ENCODE results near the gene ZNF831.

The ZNF831 gene

GRCh38 chr20:59157531-59157930 is 6.1 kb upstream of the ZNF831 start:
- DNase-seq (ENCODE audit: low read depth in 3 of 3): no peak

DNA sequence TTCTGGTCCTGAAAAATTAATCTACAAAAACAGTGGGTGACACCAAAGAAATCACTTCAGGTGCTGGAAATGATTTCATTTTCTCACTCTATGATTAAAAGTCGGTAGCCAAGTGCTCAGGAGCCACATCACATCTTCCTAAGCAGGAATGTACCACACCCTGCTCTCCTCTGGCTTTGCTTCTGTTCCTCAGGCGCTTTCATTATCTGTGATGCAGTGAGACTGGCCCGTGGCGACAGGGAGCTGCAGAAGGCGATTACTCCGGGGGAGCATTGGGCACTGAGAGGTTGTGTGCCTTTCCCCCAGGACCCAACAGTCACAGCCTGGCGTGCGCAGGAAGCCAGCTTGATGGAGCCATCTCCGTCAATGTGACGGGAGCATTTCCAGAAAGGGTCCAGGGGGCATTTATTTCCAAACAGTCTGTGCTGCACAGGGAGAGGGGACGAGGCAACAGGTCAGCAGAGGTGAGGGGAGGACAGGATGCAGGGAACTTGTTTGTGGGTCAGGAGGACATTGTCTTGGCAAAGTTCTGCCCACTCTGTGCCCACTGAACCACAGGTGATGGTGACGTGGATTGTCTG is 5.6 kb upstream of the ZNF831 start:
- DNase-seq (ENCODE audit: low read depth in 3 of 3): no peak

- DNase-seq (ENCODE audit: low read depth in 3 of 3): no peak
Observed at GRCh38 chr20:59158673-59159072, 4.9 kb upstream of the ZNF831 start.

- DNase-seq (ENCODE audit: low read depth in 3 of 3): no peak
Observed at GRCh38 chr20:59159091-59159490, 4.5 kb upstream of the ZNF831 start.

DNA sequence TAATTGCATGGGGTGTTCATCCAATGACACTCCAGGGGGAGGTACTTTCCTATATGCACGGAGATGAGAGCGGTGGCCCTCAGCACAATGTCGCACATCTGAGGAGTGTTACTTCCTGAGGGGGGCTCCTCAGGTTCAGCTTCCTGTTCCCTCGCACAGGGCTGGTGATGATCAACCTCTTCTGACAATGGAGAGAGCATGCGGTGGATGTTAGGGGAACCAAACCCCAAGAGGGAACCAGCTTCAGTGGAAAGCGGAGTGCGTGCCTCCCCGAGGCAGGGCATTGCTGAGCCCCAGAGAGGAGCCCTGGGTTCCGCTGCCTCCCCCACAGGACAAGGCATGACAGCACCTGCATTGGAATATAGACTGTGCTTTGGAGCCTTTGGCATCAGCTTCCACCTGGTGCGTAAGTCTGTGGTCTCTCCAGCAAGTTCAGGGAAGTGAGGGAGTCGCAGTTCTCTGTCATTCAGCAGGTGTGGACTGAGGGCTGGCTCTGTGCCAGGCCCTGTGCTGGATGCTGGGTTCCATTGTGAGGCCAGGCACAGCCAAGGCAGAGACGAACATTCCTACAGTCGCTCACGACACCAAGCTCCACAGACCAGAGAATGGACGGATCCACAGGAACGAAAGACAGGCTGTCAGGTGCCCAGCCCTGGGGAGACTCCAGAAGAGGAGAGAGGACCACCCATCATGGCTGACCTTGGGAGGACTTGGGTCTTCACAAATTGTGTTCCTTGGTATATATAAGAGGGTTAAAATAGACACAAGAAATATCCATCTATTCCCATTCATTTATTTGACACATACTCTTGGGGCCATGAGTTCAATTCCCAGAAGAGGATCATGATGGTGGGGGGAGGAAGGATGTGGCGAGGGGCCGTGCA is 3.9 kb upstream of the ZNF831 start:
- no peak for DNase-seq (ENCODE audit: low read depth in 3 of 3)

GRCh38 chr20:59160389-59161115 is 3.1 kb upstream of the ZNF831 start:
- DNase-seq (ENCODE audit: low read depth in 3 of 3): no peak

DNA sequence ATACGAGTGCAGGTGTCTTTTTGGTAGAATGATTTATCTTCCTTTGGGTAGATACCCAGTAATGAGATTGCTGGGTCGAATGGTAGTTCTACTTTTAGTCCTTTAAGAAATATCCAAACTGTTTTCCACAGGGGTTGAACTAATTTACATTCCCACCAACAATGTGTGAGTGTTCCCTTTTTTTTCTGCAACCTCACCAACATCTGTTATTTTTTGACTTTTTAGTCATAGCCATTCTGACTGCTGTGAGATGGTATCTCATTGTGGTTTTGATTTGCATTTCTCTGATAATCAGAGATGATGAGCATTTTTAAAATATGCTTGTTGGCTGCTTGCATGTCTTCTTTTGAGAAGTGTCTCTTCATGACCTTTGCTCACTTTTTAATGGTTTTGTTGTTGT is 1.9 kb upstream of the ZNF831 start:
- no peak for DNase-seq (ENCODE audit: low read depth in 3 of 3)

DNA sequence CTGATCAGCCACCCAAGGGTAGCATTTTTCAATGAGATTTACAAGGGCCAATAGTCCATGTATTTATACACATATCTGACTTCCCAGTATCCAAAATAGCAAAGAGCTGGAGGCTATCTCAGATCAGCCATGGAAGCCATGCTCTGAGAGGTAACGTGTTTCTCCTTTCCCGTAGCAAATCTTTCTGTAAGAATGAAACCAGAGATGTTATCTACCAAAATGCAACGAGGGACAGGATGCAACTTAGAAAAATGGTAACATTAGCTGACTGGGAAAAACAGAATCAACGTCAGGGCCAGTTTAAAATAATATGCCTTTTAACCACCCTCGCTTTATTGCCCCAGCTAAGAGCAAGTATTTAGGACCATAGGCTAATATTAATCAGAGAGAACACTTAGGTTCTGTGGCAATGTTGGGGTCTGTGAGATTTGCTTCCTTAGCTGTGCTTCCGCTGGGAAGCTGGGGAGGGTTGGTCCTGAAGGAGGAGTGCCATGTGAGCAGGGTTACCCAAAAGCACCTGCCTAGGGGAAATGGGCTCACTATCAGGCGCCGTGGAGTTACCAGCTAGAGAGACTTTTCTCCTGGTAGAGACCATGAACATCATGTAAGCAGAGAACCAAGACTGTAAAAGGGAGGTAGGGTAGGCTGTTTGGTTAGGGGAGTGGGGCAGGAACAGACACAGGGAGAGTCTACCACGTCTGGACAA is 1.2 kb downstream of the ZNF831 start:
- no peak for DNase-seq (ENCODE audit: low read depth in 3 of 3)

DNA sequence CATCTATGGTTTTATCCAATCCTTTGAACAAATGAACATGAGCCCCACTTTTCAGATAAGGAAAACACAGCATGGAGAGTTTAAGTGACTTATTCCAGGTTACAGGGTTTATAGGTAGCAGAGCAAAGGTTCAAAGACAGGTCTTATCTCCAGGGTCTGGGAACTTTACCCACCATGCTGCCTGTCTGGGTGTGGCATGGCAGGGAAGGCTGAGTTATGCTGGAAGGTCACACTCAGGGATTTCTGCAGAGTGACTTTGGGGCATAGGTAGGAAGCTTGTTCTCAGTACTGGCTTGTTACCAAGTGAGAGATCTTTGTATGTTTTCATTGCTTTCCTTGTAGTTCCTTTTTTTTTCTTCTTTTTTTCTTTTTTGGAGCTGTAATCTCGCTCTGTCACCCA is 1.8 kb downstream of the ZNF831 start:
- no peak for DNase-seq (ENCODE audit: low read depth in 3 of 3)

DNA sequence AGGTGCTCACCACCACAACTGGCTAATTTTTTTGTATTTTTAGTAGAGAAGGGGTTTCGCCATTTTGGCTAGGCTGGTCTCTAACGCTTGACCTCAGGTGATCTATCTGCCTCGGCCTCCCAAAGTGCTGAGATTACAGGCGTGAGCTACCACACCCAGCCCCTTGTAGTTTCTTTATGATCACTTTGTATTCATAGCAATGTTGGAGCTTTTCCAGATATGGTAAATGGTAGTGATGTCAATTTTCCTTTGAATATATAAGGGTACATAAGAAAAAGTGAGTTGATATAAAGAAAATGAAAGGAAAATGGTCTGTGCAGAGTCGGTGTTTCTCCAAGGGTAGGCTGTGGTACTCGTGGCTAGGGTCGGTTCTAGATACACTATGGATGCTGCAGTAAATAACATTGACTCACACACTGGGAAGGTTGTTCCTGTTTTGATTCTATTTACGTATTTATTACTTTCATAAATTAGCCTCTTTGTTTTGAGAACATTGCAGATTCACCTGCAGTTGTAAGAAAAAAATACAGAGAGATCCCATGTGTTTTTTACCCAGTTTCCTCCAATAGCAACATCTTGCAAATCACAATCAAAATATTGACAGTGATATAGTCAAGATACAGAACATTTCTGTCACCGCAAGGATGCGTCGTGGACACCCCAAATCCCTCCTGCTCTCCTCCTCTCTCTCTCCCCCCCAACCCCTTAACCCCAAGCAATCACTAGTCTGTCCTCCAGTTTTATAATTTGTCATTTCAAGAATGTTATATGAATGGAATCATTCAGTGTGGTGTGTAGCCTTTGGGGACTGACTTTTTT is 2.5 kb downstream of the ZNF831 start:
- no peak for DNase-seq (ENCODE audit: low read depth in 3 of 3)

DNA sequence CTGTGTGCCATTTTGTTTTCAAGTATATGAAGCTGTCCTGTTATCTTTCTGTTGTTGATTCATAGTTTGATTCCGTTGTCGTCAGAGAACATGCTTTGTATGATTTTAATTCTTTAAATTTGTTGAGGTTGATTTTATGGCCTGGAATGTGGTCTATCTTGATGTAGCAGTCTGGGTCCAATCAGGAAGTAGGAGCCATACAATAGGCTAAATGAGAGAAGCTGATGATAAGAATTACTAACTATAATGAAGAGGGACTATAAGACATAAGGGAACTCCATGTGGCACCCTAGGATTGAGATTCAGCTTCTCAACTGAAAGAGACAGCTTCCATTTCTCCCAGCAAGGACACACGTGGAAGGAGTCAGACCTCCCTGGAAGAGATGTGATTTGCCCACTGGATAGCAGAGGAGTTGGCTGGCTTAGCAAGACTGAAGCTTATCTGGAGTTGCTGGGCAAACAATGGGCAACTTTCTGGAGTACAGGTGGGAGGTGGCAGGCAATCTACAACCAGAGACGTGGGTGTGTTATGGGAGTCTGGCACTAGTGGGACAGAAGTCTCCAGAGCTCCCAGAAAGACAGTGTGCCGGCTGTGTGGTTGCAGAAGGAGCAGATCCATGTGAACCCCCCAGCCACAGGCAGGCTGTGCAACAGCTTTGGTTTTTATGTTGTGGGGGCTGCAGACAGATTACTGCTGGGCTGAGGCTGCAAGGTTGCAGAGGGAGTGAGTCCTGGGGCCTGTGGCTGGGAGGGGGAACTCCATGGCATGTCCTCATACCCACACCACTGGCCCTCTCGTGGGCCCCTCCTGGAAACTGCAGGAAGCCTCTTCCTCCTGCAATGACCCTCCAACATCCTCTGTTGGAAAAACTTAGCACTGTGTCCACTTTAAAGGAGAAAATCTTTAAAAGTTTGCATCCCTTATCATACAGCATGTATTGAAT is 7.1 kb downstream of the ZNF831 start:
- DNase-seq (ENCODE audit: low read depth in 3 of 3): no peak

DNA sequence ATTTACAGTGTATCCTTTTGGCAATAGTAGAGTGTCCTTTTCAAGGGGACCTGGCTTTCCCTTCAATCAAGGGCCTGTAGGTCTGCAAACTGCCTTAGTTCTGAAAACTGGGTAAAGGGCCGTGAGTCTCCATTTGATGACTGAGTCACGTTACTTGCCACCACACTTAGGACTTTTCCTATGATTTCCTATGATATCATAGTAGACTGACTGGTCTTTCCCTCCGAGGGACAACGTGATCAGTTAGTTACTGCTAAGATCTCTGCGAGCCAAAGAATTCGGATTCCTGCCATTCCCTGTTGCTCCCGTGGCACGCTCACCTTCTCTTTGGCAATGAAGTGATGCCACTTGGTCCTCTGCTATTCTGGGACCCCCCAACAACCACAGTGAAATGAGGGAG is 8.4 kb downstream of the ZNF831 start:
- no peak for DNase-seq (ENCODE audit: low read depth in 3 of 3)

- DNase-seq (ENCODE audit: low read depth in 3 of 3): no peak
Observed at GRCh38 chr20:59173938-59174491, 10.4 kb downstream of the ZNF831 start.

DNA sequence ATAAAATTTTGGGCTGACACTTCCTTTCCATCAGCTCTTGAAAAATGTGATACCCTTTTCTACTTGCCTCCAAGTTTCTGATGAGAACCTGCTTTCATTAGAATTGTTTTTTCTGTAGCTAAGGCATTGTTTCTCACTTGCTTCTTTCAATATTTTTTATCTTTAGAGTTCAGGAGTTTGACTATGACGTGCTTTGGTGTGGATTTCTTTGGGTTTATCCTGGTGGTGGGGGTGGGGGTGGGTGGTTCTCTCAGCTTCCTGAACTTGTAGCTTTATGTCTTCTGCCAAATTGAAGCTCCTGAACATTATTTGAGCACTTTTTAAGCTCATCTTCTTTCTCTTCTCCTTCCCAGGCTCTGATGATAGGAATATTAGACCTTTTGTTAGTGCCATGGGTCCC is 11.4 kb downstream of the ZNF831 start:
- no peak for DNase-seq (ENCODE audit: low read depth in 3 of 3)

DNA sequence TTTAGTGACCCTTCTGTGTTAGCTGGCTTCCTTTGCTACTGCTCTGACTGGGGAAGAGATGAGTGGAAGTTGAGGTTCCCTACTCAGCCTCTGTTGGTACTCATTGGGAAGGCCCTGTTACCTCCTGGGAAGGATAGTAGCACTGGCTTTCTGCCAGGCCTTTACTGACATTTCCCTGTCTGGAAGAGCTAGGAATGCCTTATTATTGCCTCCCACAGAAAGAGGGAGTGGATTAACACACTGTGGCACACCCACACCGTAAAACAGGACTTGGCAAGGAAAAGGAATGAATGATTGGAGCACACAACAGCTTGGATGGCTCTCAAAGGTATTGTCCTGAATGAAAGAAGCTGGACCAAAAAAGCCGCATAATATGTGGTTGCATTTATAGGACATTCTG is 12.2 kb downstream of the ZNF831 start:
- no peak for DNase-seq (ENCODE audit: low read depth in 3 of 3)

DNA sequence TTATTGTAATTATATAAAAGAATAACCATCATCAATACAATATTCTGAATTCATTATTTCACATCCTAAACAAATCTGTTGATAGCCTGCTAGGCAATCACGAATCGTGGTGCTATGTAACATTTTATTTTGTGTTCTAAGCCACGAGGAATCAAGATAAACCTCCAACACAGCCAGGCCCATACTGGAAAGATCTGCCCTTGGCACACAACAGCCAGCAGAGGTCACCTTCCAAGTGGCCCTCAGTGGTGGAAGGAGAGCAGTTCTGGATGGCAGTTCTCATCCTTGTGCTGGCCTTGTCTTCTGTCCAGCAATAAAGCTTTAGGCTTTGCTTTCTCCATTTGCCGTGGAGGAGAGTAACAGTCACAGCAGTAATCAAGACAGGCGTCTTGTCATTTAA is 13.2 kb downstream of the ZNF831 start:
- no peak for DNase-seq (ENCODE audit: low read depth in 3 of 3)

DNA sequence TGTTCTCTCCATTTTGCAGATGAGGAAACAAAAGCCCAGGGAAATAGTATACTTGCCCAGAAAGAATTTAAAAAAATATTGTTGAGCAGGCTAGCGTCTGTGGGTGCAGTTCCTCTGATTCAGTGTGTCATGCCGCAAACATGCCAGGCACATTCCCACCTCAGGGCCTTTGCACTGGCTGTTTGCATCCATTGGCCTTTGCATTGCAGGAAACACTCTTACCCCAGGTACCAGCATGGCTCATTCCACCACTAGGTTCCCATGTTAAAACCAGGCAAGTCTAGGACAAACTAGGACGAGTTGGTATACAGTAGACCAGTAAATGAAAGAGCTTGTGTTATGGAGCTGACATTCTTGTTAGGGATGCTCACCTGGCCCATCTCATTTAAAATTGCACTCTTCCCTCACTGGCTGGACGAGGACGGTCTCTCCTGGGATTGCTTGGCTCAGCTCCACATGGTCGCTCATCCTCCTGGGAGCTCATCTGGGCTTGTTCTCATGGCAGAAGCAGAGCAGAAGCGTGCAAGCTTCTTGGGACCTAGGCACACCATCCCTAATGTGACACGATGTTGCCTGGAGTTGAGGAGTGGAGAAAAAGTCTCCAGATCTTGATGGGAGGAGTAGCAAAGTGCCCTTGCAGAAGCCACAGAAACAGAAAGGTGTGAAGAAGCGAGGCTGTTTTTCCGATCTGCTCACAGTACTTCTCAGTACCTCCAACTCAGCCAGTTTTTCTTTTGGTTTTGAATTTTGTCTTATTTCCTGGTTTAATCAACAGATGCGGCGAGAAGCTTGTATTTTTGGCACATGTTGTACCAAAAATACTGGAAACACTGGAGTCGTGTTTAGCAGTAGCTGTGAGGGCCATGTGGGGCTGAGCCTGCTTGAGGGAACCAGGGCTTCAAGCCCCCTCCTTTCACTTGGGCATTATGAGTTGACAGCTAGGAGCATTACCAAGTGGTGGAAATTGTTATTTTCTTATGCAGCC is 13.9 kb downstream of the ZNF831 start:
- DNase-seq (ENCODE audit: low read depth in 3 of 3): no peak

- no peak for DNase-seq (ENCODE audit: low read depth in 3 of 3)
Observed at GRCh38 chr20:59178983-59179595, 15.5 kb downstream of the ZNF831 start.

Data from stimulated activated CD4-positive, alpha-beta T cell treated with anti-CD3 and anti-CD28 coated beads, TNF-alpha, amount 100 ng/mL, for 48 hours (primary cell).